ENCODE data around the gene ATP1B3.
"Not testable (repeated sequence)": the region's sequence is repeated elsewhere in the genome, so short reads cannot be mapped to it uniquely, and the experiment has no call there.

The ATP1B3 gene

DNA sequence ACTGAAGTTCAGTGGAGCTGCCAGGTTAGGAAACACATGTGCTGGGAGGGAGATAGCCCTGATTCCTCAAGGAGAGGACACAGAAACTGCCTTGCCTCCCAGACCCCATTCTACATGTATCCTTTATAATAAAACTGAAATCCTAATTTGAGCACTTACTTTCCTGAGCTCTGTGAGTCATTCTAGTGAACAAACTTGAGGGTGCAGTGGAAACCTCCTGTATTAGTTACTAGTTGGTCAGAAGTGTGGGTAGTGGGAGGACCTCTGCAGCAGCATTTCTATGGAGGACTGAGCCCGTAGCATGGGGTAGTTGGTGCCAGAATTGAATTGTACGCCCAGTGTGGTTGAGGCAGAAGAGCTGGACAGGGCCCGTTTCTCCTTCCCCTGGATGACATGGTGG lies 23.9 kb downstream of the ATP1B3 start:
- Histone ChIP-seq H3K9ac (ENCODE audit: low read length in 5 of 5) (no peak overlapping the region), H3K9me3 (ENCODE audit: control insufficient read depth in 5 of 5, low read length in 5 of 5) (peaks cover 0 to 5% (median 0%) of the 10 kb centered on the region in 5 donors), H3K27ac (ENCODE audit: low read depth, low read length) (no peak overlapping the region), H3K4me3 (ENCODE audit: low read depth in 1 of 5, low read length in 5 of 5) (no peak overlapping the region), H3K36me3 (ENCODE audit: control insufficient read depth in 5 of 5, insufficient read depth in 5 of 5, low read length in 5 of 5) (peaks cover 0 to 5% (median 3%) of the 10 kb centered on the region in 5 donors), H3K27me3 (ENCODE audit: control insufficient read depth in 5 of 5, insufficient read depth in 4 of 5, low read length in 5 of 5) (no peaks in the 10 kb centered on the region), H3K4me1 (ENCODE audit: control insufficient read depth in 5 of 5, insufficient read depth in 5 of 5, low read length in 5 of 5) (peaks cover 0 to 3% (median 0%) of the 10 kb centered on the region in 5 donors)

- Histone ChIP-seq H3K27me3 (ENCODE audit: control insufficient read depth in 5 of 5, insufficient read depth in 4 of 5, low read length in 5 of 5) (no peaks in the 10 kb centered on the region), H3K36me3 (ENCODE audit: control insufficient read depth in 5 of 5, insufficient read depth in 5 of 5, low read length in 5 of 5) (peaks cover 0 to 12% (median 3%) of the 10 kb centered on the region in 5 donors), H3K9ac (ENCODE audit: low read length in 5 of 5) (no peak overlapping the region), H3K4me3 (ENCODE audit: low read depth in 1 of 5, low read length in 5 of 5) (no peak overlapping the region), H3K9me3 (ENCODE audit: control insufficient read depth in 5 of 5, low read length in 5 of 5) (peaks cover 0 to 5% (median 0%) of the 10 kb centered on the region in 5 donors), H3K4me1 (ENCODE audit: control insufficient read depth in 5 of 5, insufficient read depth in 5 of 5, low read length in 5 of 5) (peaks cover 0 to 3% (median 0%) of the 10 kb centered on the region in 5 donors), H3K27ac (ENCODE audit: low read depth, low read length) (no peak overlapping the region)
These were observed 25.5 kb downstream of the ATP1B3 start for GRCh38 chr3:141901914-141902313.

GRCh38 chr3:141904203-141904602 lies 27.8 kb downstream of the ATP1B3 start:
- no peak overlapping the region for H3K9ac ChIP-seq (ENCODE audit: low read length in 5 of 5)
- no peaks in the 10 kb centered on the region for H3K27me3 ChIP-seq (ENCODE audit: control insufficient read depth in 5 of 5, insufficient read depth in 4 of 5, low read length in 5 of 5)
- H3K4me3 ChIP-seq (ENCODE audit: low read depth in 1 of 5, low read length in 5 of 5), result no peak overlapping the region
- H3K9me3 ChIP-seq (ENCODE audit: control insufficient read depth in 5 of 5, low read length in 5 of 5), result peaks cover 0 to 5% (median 0%) of the 10 kb centered on the region in 5 donors
- peaks cover 0 to 2% (median 0%) of the 10 kb centered on the region in 5 donors for H3K4me1 ChIP-seq (ENCODE audit: control insufficient read depth in 5 of 5, insufficient read depth in 5 of 5, low read length in 5 of 5)
- H3K27ac ChIP-seq (ENCODE audit: low read depth, low read length), result no peak overlapping the region
- H3K36me3 ChIP-seq (ENCODE audit: control insufficient read depth in 5 of 5, insufficient read depth in 5 of 5, low read length in 5 of 5), result peaks cover 7 to 30% (median 11%) of the 10 kb centered on the region in 5 donors

DNA sequence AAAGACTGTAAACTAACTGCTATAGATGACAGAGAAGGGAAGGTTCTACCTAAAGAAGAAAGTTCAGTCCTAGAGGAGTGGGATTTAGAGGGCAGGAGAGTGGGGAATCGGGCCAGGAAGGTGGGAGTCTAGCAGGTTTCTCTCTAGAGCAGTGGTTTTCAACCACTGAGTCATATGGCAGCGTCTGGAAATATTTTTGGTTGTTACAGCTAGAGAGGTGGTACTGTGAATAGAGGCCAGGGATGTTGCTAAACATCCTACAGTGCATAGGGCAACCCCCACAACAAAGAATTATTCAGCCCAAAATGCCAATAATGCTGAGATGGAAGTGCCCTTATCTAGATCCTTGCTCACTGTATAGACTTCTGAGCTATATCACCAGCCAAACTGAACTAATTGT lies 28.7 kb downstream of the ATP1B3 start:
- peaks cover 0 to 3% (median 0%) of the 10 kb centered on the region in 5 donors for H3K9me3 ChIP-seq (ENCODE audit: control insufficient read depth in 5 of 5, low read length in 5 of 5)
- H3K36me3 ChIP-seq (ENCODE audit: control insufficient read depth in 5 of 5, insufficient read depth in 5 of 5, low read length in 5 of 5), result peaks cover 7 to 38% (median 14%) of the 10 kb centered on the region in 5 donors
- H3K4me1 ChIP-seq (ENCODE audit: control insufficient read depth in 5 of 5, insufficient read depth in 5 of 5, low read length in 5 of 5), result no peaks in the 10 kb centered on the region
- H3K27ac ChIP-seq (ENCODE audit: low read depth, low read length), result no peak overlapping the region
- H3K4me3 ChIP-seq (ENCODE audit: low read depth in 1 of 5, low read length in 5 of 5), result no peak overlapping the region
- no peaks in the 10 kb centered on the region for H3K27me3 ChIP-seq (ENCODE audit: control insufficient read depth in 5 of 5, insufficient read depth in 4 of 5, low read length in 5 of 5)
- no peak overlapping the region for H3K9ac ChIP-seq (ENCODE audit: low read length in 5 of 5)

DNA sequence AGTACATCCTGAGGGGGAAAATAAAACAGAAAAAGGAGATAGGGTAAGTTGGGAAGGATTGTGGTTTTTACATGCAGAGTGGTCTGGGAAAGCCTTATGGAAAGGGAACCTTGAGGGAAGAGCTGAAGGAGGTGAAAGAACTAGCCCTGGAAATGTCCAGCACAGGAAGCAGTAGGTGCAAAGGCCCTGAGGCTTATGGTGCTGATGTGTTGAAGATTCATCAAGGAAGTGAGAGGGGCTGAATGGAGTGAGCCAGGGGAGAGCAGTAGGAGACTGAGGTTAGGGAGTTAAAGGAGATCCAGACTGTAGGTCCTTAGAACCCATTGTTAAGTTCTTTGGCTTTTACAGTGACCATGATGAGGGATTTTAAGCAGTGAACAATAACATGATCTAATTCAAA lies 33.0 kb downstream of the ATP1B3 start:
- Histone ChIP-seq H3K9ac (ENCODE audit: low read length in 5 of 5) (no peak overlapping the region), H3K4me1 (ENCODE audit: control insufficient read depth in 5 of 5, insufficient read depth in 5 of 5, low read length in 5 of 5) (no peaks in the 10 kb centered on the region), H3K4me3 (ENCODE audit: low read depth in 1 of 5, low read length in 5 of 5) (no peak overlapping the region), H3K27ac (ENCODE audit: low read depth, low read length) (no peak overlapping the region), H3K36me3 (ENCODE audit: control insufficient read depth in 5 of 5, insufficient read depth in 5 of 5, low read length in 5 of 5) (peaks cover 12 to 39% (median 23%) of the 10 kb centered on the region in 5 donors), H3K9me3 (ENCODE audit: control insufficient read depth in 5 of 5, low read length in 5 of 5) (no peaks in the 10 kb centered on the region), H3K27me3 (ENCODE audit: control insufficient read depth in 5 of 5, insufficient read depth in 4 of 5, low read length in 5 of 5) (no peaks in the 10 kb centered on the region)

- not testable (repeated sequence) for H3K27me3 ChIP-seq (ENCODE audit: control insufficient read depth in 5 of 5, insufficient read depth in 4 of 5, low read length in 5 of 5); H3K4me3 ChIP-seq (ENCODE audit: low read depth in 1 of 5, low read length in 5 of 5); H3K4me1 ChIP-seq (ENCODE audit: control insufficient read depth in 5 of 5, insufficient read depth in 5 of 5, low read length in 5 of 5); H3K9ac ChIP-seq (ENCODE audit: low read length in 5 of 5); H3K27ac ChIP-seq (ENCODE audit: low read depth, low read length); H3K9me3 ChIP-seq (ENCODE audit: control insufficient read depth in 5 of 5, low read length in 5 of 5)
- peaks cover 13 to 40% (median 23%) of the 10 kb centered on the region in 5 donors for H3K36me3 ChIP-seq (ENCODE audit: control insufficient read depth in 5 of 5, insufficient read depth in 5 of 5, low read length in 5 of 5)
These were observed 33.5 kb downstream of the ATP1B3 start for GRCh38 chr3:141909986-141910385.

DNA sequence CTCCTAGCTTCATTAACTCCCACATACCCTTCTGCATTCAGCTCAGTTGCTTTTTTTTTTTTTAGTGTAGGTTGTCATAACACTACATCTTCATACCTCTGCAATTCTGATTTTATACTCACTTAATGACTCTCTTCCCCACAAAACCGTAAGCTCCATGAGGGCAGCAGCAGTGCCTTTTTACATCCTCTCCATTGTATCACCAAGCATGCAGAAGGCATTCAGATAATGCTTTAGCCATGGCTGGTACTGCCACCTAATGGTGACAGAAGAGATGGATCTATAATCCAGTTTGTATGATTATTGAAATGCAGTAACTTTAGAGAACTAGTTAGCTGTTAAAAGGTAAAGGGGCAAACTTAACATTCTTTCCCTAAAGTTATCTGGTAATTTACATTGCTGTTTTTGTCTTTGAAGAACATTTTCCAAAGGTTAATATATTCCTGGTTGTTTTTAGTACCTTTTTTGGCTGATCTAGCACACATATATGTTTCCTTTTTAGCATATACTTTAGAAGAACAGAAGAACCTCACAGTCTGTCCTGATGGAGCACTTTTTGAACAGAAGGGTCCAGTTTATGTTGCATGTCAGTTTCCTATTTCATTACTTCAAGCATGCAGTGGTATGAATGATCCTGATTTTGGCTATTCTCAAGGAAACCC lies 36.8 kb downstream of the ATP1B3 start:
- H3K36me3 ChIP-seq (ENCODE audit: control insufficient read depth in 5 of 5, insufficient read depth in 5 of 5, low read length in 5 of 5), result peaks cover 9 to 34% (median 19%) of the 10 kb centered on the region in 5 donors
- no peak overlapping the region for H3K9ac ChIP-seq (ENCODE audit: low read length in 5 of 5)
- H3K4me1 ChIP-seq (ENCODE audit: control insufficient read depth in 5 of 5, insufficient read depth in 5 of 5, low read length in 5 of 5), result no peaks in the 10 kb centered on the region
- H3K27ac ChIP-seq (ENCODE audit: low read depth, low read length), result no peak overlapping the region
- no peak overlapping the region for H3K4me3 ChIP-seq (ENCODE audit: low read depth in 1 of 5, low read length in 5 of 5)
- no peaks in the 10 kb centered on the region for H3K9me3 ChIP-seq (ENCODE audit: control insufficient read depth in 5 of 5, low read length in 5 of 5)
- H3K27me3 ChIP-seq (ENCODE audit: control insufficient read depth in 5 of 5, insufficient read depth in 4 of 5, low read length in 5 of 5), result no peaks in the 10 kb centered on the region

- Histone ChIP-seq H3K4me1 (ENCODE audit: control insufficient read depth in 5 of 5, insufficient read depth in 5 of 5, low read length in 5 of 5) (no peaks in the 10 kb centered on the region), H3K27me3 (ENCODE audit: control insufficient read depth in 5 of 5, insufficient read depth in 4 of 5, low read length in 5 of 5) (no peaks in the 10 kb centered on the region), H3K27ac (ENCODE audit: low read depth, low read length) (no peak overlapping the region), H3K36me3 (ENCODE audit: control insufficient read depth in 5 of 5, insufficient read depth in 5 of 5, low read length in 5 of 5) (peaks cover 5 to 24% (median 16%) of the 10 kb centered on the region in 5 donors), H3K9me3 (ENCODE audit: control insufficient read depth in 5 of 5, low read length in 5 of 5) (no peaks in the 10 kb centered on the region), H3K9ac (ENCODE audit: low read length in 5 of 5) (no peak overlapping the region), H3K4me3 (ENCODE audit: low read depth in 1 of 5, low read length in 5 of 5) (no peak overlapping the region)
These were observed 37.9 kb downstream of the ATP1B3 start for GRCh38 chr3:141914311-141914710.

DNA sequence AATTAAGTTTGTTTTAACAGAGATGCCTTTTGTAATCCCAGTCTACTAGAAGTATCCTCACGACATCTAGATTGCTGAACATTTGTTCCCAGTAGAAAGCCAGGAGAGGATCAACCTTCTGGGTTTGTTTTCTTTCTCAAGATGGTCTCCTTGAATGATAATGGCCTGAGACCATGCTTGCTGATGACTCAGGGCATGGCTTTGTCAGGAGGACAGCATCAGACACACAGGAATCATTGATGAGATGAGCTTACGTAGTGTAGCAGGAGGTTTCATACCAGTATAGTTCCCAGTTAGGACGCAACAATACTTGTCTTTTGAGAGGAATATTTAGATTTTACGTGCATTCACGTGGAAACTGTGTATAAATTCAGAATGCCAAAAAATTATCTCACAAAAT lies 38.6 kb downstream of the ATP1B3 start:
- no peaks in the 10 kb centered on the region for H3K27me3 ChIP-seq (ENCODE audit: control insufficient read depth in 5 of 5, insufficient read depth in 4 of 5, low read length in 5 of 5)
- H3K4me3 ChIP-seq (ENCODE audit: low read depth in 1 of 5, low read length in 5 of 5), result no peak overlapping the region
- H3K4me1 ChIP-seq (ENCODE audit: control insufficient read depth in 5 of 5, insufficient read depth in 5 of 5, low read length in 5 of 5), result no peaks in the 10 kb centered on the region
- H3K36me3 ChIP-seq (ENCODE audit: control insufficient read depth in 5 of 5, insufficient read depth in 5 of 5, low read length in 5 of 5), result peaks cover 5 to 22% (median 14%) of the 10 kb centered on the region in 5 donors
- H3K27ac ChIP-seq (ENCODE audit: low read depth, low read length), result no peak overlapping the region
- H3K9ac ChIP-seq (ENCODE audit: low read length in 5 of 5), result no peak overlapping the region
- no peaks in the 10 kb centered on the region for H3K9me3 ChIP-seq (ENCODE audit: control insufficient read depth in 5 of 5, low read length in 5 of 5)

DNA sequence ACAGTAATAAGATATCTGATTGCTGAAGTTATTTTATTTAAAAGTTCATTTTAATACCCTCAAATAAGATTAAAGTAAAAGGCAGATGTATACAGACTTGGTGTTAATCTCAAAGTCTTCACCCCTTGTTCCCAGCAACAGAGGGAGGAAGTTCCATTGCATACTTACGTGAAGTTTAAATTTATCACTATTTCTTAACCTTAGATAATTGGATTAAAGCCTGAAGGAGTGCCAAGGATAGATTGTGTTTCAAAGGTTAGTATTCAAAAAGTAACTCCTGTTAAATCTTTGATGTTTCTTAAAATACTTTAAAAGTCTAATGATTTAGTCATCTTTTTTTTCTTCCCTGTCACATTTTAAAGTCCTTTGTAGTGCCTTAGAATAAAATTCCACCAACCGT lies 39.3 kb downstream of the ATP1B3 start:
- H3K4me3 ChIP-seq (ENCODE audit: low read depth in 1 of 5, low read length in 5 of 5), result no peak overlapping the region

More for the DNA sequence above, 39.3 kb downstream of the ATP1B3 start:
- no peaks in the 10 kb centered on the region for H3K4me1 ChIP-seq (ENCODE audit: control insufficient read depth in 5 of 5, insufficient read depth in 5 of 5, low read length in 5 of 5)
- peaks cover 5 to 24% (median 16%) of the 10 kb centered on the region in 5 donors for H3K36me3 ChIP-seq (ENCODE audit: control insufficient read depth in 5 of 5, insufficient read depth in 5 of 5, low read length in 5 of 5)
- H3K27me3 ChIP-seq (ENCODE audit: control insufficient read depth in 5 of 5, insufficient read depth in 4 of 5, low read length in 5 of 5), result no peaks in the 10 kb centered on the region
- H3K9me3 ChIP-seq (ENCODE audit: control insufficient read depth in 5 of 5, low read length in 5 of 5), result no peaks in the 10 kb centered on the region
- no peak overlapping the region for H3K27ac ChIP-seq (ENCODE audit: low read depth, low read length)
- no peak overlapping the region for H3K9ac ChIP-seq (ENCODE audit: low read length in 5 of 5)
